ENCODE measurements around the gene TMEM214. TPM values are rescaled to one million over a fixed set of nuclear protein-coding genes. Genes with fewer than 3 reads are reported as not detected.
A peak's percentile ranks its signal among the peaks of the same experiment; 100 is the strongest.
"Not testable (repeated sequence)": the region's sequence is repeated elsewhere in the genome, so short reads cannot be mapped to it uniquely, and the experiment has no call there.

TMEM214 gene
- total and polyA plus RNA-seq, 5 experiments from 2014 or later: 19.4 to 60.9 (median 25.8) TPM

DNA sequence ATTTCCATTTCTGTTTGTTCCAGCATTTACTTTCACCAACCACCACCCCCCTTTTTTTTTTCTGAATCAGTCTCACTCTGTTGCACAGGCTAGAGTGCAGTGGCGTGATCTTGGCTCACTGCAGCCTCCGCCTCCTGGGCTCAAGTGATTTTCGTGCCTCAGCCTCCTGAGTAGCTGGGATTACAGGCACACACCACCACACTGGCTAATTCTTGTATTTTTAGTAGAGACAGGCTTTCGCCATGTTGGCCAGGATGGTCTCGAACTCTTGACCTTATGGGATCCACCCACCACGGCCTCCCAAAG is 42.8 kb downstream of the TMEM214 start:
- ATAC-seq: peak in 1 of 2 donors; percentile 2
- H3K27me3 Mint-ChIP-seq, H3K36me3 Mint-ChIP-seq, DNase-seq, H3K9me3 Mint-ChIP-seq: not testable (repeated sequence)
- H3K4me3 Mint-ChIP-seq: peak overlapping the region; percentile 16 to 82 (median 62)
- H3K27ac Mint-ChIP-seq: peak overlapping the region in 9 of 10 donors; percentile 29 to 91 (median 81)
- POLR2A ChIA-PET: interaction anchor here (13.8 kb wide), 1 partner anchor 19 kb away, joined by 270 read pairs; the partner anchor contains the start of gene AGBL5
- peaks cover 28 to 56% (median 53%) of the 10 kb centered on the region in 4 donors for H3K4me1 Mint-ChIP-seq

DNA sequence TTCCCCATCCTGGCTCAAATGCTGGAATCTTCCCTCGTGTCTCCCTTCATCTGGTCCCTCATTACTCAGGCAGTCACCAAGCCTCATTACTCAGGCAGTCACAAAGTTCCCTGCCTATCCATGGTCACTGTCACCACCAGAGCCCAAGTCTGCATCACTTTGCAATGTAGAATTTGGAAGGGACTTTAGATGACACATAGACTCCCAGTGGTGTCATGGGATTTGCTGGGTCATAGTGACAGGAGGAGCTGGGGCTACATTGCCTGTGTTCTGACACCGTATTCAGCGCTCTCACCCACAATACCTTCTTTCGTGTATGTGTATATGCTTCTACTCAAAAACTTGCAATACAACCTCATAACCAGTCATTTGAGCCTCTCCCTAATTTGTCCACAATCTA is 43.6 kb downstream of the TMEM214 start:
- peaks cover 30 to 56% (median 53%) of the 10 kb centered on the region in 4 donors for H3K4me1 Mint-ChIP-seq
- peak overlapping the region in 4 of 10 donors; percentile 4 to 80 (median 46) for H3K27ac Mint-ChIP-seq

DNA sequence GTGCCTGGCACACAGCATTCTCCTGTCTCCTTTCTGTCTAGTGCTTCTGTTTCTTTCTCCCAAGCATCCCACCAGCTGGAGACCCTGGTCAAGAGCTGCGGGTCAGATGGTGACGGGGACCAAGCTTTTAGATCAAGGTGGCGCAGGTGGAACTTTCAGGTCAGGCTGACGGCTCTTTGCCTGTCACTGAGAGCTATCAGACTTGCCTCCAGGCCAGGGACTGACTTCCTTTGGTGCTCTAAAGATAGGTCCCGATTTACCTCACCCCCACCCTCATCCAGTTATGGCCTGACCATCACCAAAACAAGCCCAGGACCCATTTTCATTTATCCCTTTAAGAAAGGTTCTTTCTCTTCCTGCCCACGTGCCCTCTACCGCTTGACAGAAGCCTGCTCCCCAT is 44.5 kb downstream of the TMEM214 start:
- peaks cover 32 to 57% (median 56%) of the 10 kb centered on the region in 4 donors for H3K4me1 Mint-ChIP-seq
- peak overlapping the region in 1 of 10 donors; percentile 66 for H3K27ac Mint-ChIP-seq
- POLR2A ChIA-PET: interaction anchor here (1.3 to 1.4 kb wide), 2 partner anchors 8 to 26 kb away, joined by 4 to 8 read pairs; partner anchors contain the start of gene AGBL5
- peaks cover 0 to 1% (median 0%) of the 10 kb centered on the region in 5 donors for H3K27me3 Mint-ChIP-seq
- no peak for DNase-seq
- no peaks in the 10 kb centered on the region for H3K9me3 Mint-ChIP-seq
- no peaks in the 10 kb centered on the region for H3K36me3 Mint-ChIP-seq
- peak overlapping the region in 1 of 10 donors; percentile 33 for H3K4me3 Mint-ChIP-seq
- ATAC-seq: no peak

More for the DNA sequence above, 43.6 kb downstream of the TMEM214 start:
- H3K27me3 Mint-ChIP-seq: peaks cover 0 to 1% (median 0%) of the 10 kb centered on the region in 5 donors
- POLR2A ChIA-PET: interaction anchor here (1.3 to 1.4 kb wide), 2 partner anchors 9 to 25 kb away, joined by 4 to 8 read pairs; partner anchors contain the start of gene AGBL5
- H3K36me3 Mint-ChIP-seq: no peaks in the 10 kb centered on the region
- peak overlapping the region in 4 of 10 donors; percentile 33 to 63 (median 50) for H3K4me3 Mint-ChIP-seq
- no peak for ATAC-seq
- no peaks in the 10 kb centered on the region for H3K9me3 Mint-ChIP-seq
- DNase-seq: no peak

DNA sequence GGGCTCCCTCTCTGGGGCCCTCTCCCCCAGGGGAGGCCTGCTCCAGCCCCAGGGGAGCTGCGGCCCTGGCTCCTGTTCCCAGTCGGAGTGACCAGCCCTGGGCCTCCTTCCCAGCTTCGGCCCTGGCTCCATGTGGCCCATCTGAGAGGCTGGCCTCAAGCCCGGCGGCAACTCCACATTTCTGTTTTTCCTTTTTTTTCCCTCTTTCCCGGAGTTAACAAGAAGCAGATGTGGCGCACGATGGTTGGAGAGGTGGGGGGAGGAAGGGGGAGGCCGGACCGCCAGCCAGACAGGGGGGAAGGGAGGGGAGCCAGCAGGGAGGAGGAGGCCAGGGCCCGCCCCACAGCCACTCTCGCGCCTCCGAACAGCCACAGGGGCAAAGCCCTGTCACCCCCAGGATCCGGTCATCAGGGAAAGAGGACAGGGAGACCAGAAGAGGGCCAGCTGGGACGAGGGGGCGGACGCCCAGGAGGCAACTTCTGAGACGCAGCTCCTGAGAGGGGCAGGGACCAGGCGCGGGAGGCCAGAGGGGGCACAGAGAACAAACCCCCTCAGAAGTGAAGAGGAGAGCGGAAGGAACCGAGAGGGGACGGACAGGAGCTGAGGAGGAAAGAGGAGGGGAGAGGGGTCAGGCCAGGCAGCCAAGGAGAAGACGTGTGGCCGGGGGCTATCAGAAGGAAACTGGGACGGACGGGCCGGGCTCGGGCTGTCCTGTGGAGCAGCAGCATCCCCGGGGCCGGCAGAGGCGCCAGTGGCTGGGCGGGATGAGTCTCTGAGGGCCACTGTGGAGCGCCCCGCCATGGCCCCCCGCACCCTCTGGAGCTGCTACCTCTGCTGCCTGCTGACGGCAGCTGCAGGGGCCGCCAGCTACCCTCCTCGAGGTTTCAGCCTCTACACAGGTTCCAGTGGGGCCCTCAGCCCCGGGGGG is 45.8 kb downstream of the TMEM214 start, which contains the start of gene EMILIN1:
EMILIN1 (plus strand) TSS at position 349 of the 928 bp plus-strand sequence; CDS start at position 800, 451 bp downstream.
- Mint-ChIP-seq H3K9me3 (no peaks in the 10 kb centered on the region), H3K4me3 (peak within 1 kb of the TSS in 1 of 10 donors; percentile 36), H3K4me1 (peaks cover 27 to 48% (median 47%) of the 10 kb centered on the region in 4 donors), H3K27me3 (peaks cover 0 to 1% (median 0%) of the 10 kb centered on the region in 5 donors), H3K27ac (peak within 1 kb of the TSS in 3 of 10 donors; percentile 44 to 66 (median 54)), H3K36me3 (no peaks in the 10 kb centered on the region)
- DNase-seq (no peak), ATAC-seq (no peak)
- POLR2A ChIA-PET: interaction anchor here (9.5 to 12.2 kb wide), 2 partner anchors 8 to 26 kb away, joined by 129 to 197 read pairs; partner anchors contain the start of genes AGBL5 and OST4

DNA sequence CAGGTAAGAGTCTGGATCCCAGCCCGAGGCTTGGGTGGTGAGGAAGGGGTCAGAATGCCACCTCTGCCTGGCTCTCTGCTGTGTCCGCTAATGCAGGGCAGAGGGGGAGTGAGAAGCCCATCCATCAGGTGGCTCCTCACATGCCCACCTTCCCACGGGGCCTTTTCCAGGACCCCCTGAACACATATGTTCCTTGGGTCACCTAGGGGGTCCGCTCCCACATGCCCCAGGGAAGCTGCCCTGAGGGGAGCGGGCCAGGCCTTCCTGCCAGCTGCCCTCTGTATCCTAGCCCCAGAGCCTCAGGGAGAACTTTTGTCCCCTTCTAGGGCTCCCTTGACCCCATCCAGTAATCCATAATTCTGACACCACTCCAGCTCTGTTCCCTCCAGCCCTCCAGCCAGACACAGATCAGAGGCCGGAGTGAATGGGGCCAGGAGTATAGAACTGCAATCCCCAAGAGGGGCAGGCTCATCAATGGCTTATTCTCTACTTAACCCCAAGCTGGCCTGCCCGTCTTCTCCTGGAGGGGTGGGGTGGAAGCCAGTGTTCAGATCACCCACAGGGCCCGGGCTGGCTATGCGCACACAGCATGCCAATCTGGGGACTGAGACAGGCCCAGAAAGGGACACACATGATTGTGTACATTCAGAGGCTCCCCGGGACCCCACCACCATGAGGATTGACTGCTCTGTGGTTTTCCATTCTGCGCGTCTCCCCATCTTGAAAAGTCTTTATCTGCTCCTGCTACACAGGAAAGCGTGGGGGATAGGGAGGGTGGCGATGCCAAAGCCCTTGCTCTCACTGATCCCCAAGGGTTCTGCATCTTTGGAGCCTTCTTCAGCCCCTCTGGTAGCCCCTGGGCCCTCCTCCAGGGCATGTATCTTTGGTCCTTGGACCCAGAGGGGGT is 46.7 kb downstream of the TMEM214 start:
- POLR2A ChIA-PET: interaction anchor here (9.5 to 12.2 kb wide), 2 partner anchors 9 to 27 kb away, joined by 129 to 197 read pairs; partner anchors contain the start of genes AGBL5 and OST4
- H3K36me3 Mint-ChIP-seq: no peaks in the 10 kb centered on the region
- peak in 1 of 10 donors; percentile 15 for DNase-seq
- peak overlapping the region in 1 of 10 donors; percentile 41 for H3K4me3 Mint-ChIP-seq
- peak overlapping the region in 1 of 10 donors; percentile 13 for H3K27ac Mint-ChIP-seq
- ATAC-seq: no peak
- no peaks in the 10 kb centered on the region for H3K9me3 Mint-ChIP-seq
- peaks cover 26 to 39% (median 39%) of the 10 kb centered on the region in 4 donors for H3K4me1 Mint-ChIP-seq
- peaks cover 0 to 1% (median 0%) of the 10 kb centered on the region in 5 donors for H3K27me3 Mint-ChIP-seq

DNA sequence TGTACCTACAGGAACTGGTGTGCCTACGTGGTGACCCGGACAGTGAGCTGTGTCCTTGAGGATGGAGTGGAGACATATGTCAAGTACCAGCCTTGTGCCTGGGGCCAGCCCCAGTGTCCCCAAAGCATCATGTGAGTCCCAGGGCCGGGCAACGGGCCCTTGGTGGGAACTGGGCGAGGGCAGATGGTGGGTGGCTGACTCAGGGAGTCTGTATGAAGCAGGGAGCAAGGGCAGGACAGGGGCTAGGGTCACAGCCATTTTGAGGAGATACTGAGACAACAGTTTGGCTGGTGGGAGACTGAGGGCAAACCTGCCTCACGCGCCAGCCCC is 47.3 kb downstream of the TMEM214 start:
- H3K4me3 Mint-ChIP-seq: peak overlapping the region in 4 of 10 donors; percentile 41 to 66 (median 56)
- DNase-seq (no peak), ATAC-seq (no peak)
- H3K27ac Mint-ChIP-seq: peak overlapping the region in 2 of 10 donors; percentile 13 to 95
- no peaks in the 10 kb centered on the region for H3K36me3 Mint-ChIP-seq
- H3K9me3 Mint-ChIP-seq: no peaks in the 10 kb centered on the region
- peaks cover 21 to 36% (median 34%) of the 10 kb centered on the region in 4 donors for H3K4me1 Mint-ChIP-seq
- peaks cover 0 to 1% (median 0%) of the 10 kb centered on the region in 5 donors for H3K27me3 Mint-ChIP-seq
- POLR2A ChIA-PET: interaction anchor here (9.5 to 12.2 kb wide), 2 partner anchors 10 to 27 kb away, joined by 129 to 197 read pairs; partner anchors contain the start of genes AGBL5 and OST4

DNA sequence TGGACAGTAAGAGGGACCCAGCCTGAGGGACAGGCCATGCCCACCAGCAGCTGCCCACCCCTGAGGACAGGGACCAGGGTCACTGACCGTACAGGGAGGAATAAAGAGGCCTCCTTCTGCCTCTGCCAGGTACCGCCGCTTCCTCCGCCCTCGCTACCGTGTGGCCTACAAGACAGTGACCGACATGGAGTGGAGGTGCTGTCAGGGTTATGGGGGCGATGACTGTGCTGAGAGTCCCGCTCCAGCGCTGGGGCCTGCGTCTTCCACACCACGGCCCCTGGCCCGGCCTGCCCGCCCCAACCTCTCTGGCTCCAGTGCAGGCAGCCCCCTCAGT is 47.8 kb downstream of the TMEM214 start:
- H3K9me3 Mint-ChIP-seq: no peaks in the 10 kb centered on the region
- DNase-seq (no peak), ATAC-seq (no peak)
- H3K27me3 Mint-ChIP-seq: peaks cover 0 to 1% (median 0%) of the 10 kb centered on the region in 5 donors
- no peaks in the 10 kb centered on the region for H3K36me3 Mint-ChIP-seq
- H3K27ac Mint-ChIP-seq: peak overlapping the region in 8 of 10 donors; percentile 92 to 99 (median 98)
- POLR2A ChIA-PET: interaction anchor here (1.1 to 12.2 kb wide), 3 partner anchors 10 to 28 kb away, joined by 6 to 197 read pairs (median 129); partner anchors contain the start of genes AGBL5 and OST4
- H3K4me1 Mint-ChIP-seq: peaks cover 20 to 36% (median 33%) of the 10 kb centered on the region in 4 donors
- H3K4me3 Mint-ChIP-seq: peak overlapping the region in 5 of 10 donors; percentile 22 to 89 (median 78)

DNA sequence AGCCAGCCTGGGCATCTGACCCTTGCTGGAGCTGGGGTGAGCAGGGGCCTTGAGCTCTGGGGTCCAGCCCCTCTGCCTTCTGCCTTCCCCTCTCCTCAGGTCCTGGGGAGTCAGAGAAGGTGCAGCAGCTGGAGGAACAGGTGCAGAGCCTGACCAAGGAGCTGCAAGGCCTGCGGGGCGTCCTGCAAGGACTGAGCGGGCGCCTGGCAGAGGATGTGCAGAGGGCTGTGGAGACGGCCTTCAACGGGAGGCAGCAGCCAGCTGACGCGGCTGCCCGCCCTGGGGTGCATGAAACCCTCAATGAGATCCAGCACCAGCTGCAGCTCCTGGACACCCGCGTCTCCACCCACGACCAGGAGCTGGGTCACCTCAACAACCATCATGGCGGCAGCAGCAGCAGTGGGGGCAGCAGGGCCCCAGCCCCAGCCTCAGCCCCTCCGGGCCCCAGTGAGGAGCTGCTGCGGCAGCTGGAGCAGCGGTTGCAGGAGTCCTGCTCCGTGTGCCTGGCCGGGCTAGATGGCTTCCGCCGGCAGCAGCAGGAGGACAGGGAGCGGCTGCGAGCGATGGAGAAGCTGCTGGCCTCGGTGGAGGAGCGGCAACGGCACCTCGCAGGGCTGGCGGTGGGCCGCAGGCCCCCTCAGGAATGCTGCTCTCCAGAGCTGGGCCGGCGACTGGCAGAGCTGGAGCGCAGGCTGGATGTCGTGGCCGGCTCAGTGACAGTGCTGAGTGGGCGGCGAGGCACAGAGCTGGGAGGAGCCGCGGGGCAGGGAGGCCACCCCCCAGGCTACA is 49.4 kb downstream of the TMEM214 start:
- POLR2A ChIA-PET: interaction anchor here (0.5 to 12.2 kb wide), 6 partner anchors 12 to 1918 kb away, joined by 3 to 197 read pairs (median 4); partner anchors contain the start of genes AGBL5, ATRAID, OST4 and PREB
- DNase-seq (no peak), ATAC-seq (no peak)
- peak overlapping the region in 2 of 10 donors; percentile 78 to 88 for H3K4me3 Mint-ChIP-seq
- H3K4me1 Mint-ChIP-seq: peaks cover 15 to 36% (median 24%) of the 10 kb centered on the region in 4 donors
- H3K9me3 Mint-ChIP-seq: no peaks in the 10 kb centered on the region
- no peaks in the 10 kb centered on the region for H3K36me3 Mint-ChIP-seq
- H3K27ac Mint-ChIP-seq: peak overlapping the region in 9 of 10 donors; percentile 92 to 99 (median 98)
- H3K27me3 Mint-ChIP-seq: peaks cover 0 to 1% (median 0%) of the 10 kb centered on the region in 5 donors

DNA sequence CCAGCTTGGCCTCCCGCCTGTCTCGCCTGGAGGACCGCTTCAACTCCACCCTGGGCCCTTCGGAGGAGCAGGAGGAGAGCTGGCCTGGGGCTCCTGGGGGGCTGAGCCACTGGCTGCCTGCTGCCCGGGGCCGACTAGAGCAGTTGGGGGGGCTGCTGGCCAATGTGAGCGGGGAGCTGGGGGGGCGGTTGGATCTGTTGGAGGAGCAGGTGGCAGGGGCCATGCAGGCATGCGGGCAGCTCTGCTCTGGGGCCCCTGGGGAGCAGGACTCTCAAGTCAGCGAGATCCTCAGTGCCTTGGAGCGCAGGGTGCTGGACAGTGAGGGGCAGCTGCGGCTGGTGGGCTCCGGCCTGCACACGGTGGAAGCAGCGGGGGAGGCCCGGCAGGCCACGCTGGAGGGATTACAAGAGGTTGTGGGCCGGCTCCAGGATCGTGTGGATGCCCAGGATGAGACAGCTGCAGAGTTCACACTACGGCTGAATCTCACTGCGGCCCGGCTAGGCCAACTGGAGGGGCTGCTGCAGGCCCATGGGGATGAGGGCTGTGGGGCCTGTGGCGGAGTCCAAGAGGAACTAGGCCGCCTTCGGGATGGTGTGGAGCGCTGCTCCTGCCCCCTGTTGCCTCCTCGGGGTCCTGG is 50.1 kb downstream of the TMEM214 start:
- DNase-seq (peak in 1 of 10 donors; percentile 61), ATAC-seq (no peak)
- Mint-ChIP-seq H3K4me1 (peaks cover 17 to 44% (median 31%) of the 10 kb centered on the region in 4 donors), H3K4me3 (peak overlapping the region in 2 of 10 donors; percentile 32 to 39), H3K27me3 (peaks cover 0 to under 1% (median 0%) of the 10 kb centered on the region in 5 donors), H3K36me3 (no peaks in the 10 kb centered on the region), H3K27ac (no peak overlapping the region), H3K9me3 (no peaks in the 10 kb centered on the region)
- POLR2A ChIA-PET: interaction anchor here (0.6 to 12.2 kb wide), 5 partner anchors 13 to 1917 kb away, joined by 3 to 197 read pairs (median 4); partner anchors contain the start of genes AGBL5, OST4 and PREB

DNA sequence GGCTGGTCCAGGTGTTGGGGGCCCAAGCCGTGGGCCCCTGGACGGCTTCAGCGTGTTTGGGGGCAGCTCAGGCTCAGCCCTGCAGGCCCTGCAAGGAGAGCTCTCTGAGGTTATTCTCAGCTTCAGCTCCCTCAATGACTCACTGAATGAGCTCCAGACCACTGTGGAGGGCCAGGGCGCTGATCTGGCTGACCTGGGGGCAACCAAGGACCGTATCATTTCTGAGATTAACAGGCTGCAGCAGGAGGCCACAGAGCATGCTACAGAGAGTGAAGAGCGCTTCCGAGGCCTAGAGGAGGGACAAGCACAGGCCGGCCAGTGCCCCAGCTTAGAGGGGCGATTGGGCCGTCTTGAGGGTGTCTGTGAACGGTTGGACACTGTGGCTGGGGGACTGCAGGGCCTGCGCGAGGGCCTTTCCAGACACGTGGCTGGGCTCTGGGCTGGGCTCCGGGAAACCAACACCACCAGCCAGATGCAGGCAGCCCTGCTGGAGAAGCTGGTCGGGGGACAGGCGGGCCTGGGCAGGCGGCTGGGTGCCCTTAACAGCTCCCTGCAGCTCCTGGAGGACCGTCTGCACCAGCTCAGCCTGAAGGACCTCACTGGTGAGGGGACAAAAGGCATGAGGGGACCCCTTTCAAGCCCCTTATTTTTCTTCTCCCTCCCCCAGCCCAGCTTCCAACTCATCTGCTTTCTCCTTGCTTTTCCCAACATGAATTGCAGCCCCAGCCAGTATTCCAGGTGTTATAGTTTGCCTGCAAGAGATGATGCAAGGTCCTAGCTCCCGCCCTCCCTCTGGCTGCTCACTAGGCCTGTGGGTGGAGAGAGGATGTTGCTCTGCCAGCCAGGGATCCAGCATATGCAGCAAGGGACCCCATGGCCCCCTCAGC is 50.9 kb downstream of the TMEM214 start:
- Mint-ChIP-seq H3K27me3 (no peaks in the 10 kb centered on the region), H3K4me1 (peaks cover 17 to 44% (median 31%) of the 10 kb centered on the region in 4 donors), H3K9me3 (no peaks in the 10 kb centered on the region), H3K36me3 (no peaks in the 10 kb centered on the region), H3K27ac (peak overlapping the region in 4 of 10 donors; percentile 53 to 89 (median 64)), H3K4me3 (peak overlapping the region in 5 of 10 donors; percentile 11 to 61 (median 39))
- ATAC-seq (no peak), DNase-seq (peak in 1 of 10 donors; percentile 60)
- POLR2A ChIA-PET: interaction anchor here (0.9 to 12.2 kb wide), 4 partner anchors 13 to 1052 kb away, joined by 3 to 197 read pairs (median 66); partner anchors contain the start of genes AGBL5, ATRAID, OST4 and SLC5A6

All from naive thymus-derived CD8-positive, alpha-beta T cell (primary cell).